Measurements from ENCODE around the gene LAMB1.
"Not testable (repeated sequence)": the region's sequence is repeated elsewhere in the genome, so short reads cannot be mapped to it uniquely, and the experiment has no call there.

The LAMB1 gene

GRCh38 chr7:107922886-107923285 lies 80.1 kb downstream of the LAMB1 start:
- in situ Hi-C loops (cut with MboI; ENCODE audit: low sequenced_read_pairs) = no loop called here

DNA sequence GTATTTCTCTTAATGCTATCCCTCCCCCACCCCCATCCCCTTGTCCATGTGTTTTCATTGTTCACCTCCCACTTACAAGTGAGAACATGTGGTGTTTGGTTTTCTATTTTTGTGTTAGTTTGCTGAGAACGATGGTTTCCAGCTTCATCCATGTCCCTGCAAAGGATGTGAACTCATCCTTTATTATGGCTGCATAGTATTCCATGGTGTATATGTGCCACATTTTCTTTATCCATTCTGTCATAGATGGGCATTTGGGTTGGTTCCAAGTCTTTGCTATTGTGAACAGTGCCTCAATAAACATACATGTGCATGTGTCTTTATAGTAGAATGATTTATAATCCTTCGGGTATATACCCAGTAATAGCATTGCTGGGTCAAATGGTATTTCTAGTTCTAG lies 81.1 kb downstream of the LAMB1 start:
- in situ Hi-C loops (cut with MboI; ENCODE audit: low sequenced_read_pairs) = not testable (repeated sequence)

DNA sequence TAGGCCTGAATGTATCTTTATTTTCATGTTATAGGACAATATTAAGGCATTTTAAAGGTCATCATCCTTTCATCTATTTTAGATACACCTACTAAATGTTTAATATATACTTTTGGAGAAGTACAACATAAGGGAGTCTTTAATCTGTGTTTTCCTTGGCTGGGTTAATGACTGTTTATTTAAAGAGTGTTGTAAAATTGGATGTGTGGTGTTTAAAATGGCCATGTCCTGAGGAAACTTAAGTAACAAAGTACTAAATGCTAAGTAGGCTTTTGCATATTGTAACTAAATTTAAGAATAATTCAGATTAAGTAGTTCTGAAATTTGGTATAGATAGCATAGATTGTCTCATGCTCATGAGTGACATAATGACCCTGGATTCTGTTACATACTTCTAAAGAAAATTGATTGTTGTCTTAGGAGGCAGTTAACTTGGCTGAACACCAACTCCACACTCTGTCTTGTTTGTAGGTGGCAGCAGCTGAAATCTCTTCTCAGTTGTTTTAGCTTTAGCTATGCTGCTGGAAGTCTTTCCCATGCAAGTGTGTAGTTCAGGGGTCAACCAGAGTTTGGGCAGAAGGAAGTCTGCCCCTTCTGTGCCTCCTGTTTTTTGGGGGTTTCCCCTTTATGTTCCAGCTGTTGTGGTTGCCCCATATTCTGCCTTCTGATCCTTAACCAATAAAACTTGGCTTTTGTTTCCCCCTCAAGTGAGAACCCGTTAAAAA lies 82.8 kb downstream of the LAMB1 start:
- in situ Hi-C loops (cut with MboI; ENCODE audit: low sequenced_read_pairs) = no loop called here

DNA sequence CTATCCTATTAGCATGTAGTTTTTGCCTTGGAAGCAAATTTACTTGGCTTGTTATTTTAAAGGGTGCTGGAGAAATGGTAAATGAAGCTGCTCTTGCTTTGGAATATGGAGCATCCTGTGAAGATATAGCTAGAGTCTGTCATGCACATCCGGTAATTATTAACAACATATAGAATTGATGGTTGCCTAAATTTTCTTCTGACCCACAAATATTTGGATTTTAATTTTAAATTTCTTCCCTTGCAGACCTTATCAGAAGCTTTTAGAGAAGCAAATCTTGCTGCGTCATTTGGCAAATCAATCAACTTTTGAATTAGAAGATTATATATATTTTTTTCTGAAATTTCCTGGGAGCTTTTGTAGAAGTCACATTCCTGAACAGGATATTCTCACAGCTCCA lies 84.0 kb downstream of the LAMB1 start:
- in situ Hi-C loops (cut with MboI; ENCODE audit: low sequenced_read_pairs) = no loop called here

DNA sequence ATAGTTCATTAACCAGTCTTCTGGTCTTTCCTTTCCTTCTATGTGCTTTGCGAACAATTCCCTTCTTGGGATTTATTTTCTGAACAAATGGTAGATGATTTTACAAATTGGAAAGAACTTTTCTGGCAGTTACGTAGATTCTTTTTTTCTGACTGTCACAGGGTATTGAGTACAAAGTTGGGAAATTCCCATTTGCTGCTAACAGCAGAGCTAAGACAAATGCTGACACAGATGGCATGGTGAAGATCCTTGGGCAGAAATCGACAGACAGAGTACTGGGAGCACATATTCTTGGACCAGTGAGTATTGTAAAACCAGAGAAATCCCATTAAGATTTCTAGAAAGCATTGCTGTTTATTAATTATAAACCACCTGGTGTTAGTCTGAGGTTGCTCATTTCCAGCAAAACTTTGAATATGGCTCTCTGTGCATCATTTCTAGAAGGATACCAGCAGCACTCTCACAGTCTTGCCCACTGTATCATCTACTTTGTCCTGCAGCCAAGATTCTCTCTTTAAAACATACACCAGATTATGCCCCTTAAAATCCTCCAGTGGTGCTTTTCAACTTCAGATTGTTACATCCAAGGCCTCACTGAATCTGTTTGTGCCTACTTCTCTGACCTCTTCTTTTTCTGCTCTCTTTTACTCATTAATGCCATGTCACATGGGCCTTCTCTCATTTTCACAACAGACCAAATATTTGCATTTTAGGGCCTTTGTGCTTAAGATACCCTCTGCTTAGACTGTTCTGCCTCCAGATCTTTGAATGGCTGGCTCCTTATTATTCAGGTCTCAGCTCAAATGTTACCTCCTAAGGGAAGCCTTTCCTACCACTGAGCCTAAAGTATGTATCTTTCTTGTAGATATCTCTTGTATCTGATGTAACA lies 85.0 kb downstream of the LAMB1 start:
- in situ Hi-C loops (cut with MboI; ENCODE audit: low sequenced_read_pairs) = no loop called here

DNA sequence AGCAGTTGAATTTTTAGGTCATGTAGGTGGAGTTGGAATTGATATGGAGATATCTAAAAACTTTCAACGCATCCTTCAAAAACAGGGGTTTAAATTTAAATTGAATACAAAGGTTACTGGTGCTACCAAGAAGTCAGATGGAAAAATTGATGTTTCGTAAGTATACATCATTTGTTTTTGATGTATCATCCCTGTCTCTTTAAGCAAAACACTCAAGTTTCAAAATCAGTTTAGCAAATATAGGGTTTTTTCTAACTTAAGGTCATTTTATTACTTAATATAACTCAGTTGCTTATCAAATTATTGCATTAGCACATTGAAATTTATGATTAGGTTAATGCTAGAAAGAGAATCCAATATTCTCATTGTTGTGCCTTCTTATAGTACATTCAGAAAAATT lies 87.4 kb downstream of the LAMB1 start:
- in situ Hi-C loops (cut with MboI; ENCODE audit: low sequenced_read_pairs) = no loop called here

GRCh38 chr7:107914831-107915230 lies 88.1 kb downstream of the LAMB1 start:
- in situ Hi-C loops (cut with MboI; ENCODE audit: low sequenced_read_pairs) = no loop called here

GRCh38 chr7:107913851-107914250 lies 89.1 kb downstream of the LAMB1 start:
- in situ Hi-C loops (cut with MboI; ENCODE audit: low sequenced_read_pairs) = no loop called here

GRCh38 chr7:107911981-107912380 lies 91.0 kb downstream of the LAMB1 start:
- in situ Hi-C loops (cut with MboI; ENCODE audit: low sequenced_read_pairs) = no loop called here

DNA sequence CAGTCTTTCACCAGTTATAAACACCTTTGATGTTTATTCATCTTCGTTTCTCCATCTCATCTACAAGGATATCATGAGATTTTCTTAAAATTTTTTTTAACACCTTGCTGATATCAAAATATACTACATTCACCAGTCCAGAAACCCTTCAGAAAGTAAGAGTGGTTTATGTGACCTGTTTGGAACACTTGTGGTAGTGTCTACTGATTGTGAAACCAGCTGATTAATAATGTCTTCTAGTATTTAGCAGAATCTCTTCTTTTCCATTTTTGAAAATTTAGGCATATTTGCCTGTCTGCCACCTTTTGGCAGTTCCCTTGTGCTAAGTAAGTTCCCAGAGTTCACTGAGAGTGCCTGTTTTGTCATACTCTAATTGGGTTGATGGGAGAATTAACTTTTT lies 93.5 kb downstream of the LAMB1 start:
- in situ Hi-C loops (cut with MboI; ENCODE audit: low sequenced_read_pairs) = no loop called here

GRCh38 chr7:107907790-107908189 lies 95.2 kb downstream of the LAMB1 start:
- in situ Hi-C loops (cut with MboI; ENCODE audit: low sequenced_read_pairs) = no loop called here

GRCh38 chr7:107902381-107902780 lies 100.6 kb downstream of the LAMB1 start:
- in situ Hi-C loops (cut with MboI; ENCODE audit: low sequenced_read_pairs) = no loop called here

GRCh38 chr7:107900496-107901015 lies 102.4 kb downstream of the LAMB1 start:
- in situ Hi-C loops (cut with MboI; ENCODE audit: low sequenced_read_pairs) = no loop called here

- in situ Hi-C loops (cut with MboI; ENCODE audit: low sequenced_read_pairs) = no loop called here
Observed at GRCh38 chr7:107898997-107899594, 103.9 kb downstream of the LAMB1 start.

DNA sequence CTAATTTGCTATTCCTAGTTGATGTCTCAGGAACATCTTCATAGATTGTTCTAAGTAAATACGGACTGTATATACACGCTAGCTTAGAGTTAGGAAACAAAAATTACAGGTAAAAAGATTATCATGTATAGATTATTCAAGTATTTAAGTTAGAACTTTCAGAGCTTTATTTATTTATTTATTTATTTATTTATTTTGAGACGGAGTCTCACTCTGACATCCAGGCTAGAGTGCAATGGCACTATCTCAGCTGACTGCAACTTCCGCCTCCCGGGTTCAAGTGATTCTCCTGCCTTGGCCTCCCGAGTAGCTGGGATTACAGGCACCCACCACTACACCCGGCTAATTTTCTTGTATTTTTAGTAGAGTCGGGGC lies 110.6 kb downstream of the LAMB1 start:
- in situ Hi-C loops (cut with MboI; ENCODE audit: low sequenced_read_pairs) = not testable (repeated sequence)

GRCh38 chr7:107891636-107892366 lies 111.2 kb downstream of the LAMB1 start:
- in situ Hi-C loops (cut with MboI; ENCODE audit: low sequenced_read_pairs) = no loop called here

DNA sequence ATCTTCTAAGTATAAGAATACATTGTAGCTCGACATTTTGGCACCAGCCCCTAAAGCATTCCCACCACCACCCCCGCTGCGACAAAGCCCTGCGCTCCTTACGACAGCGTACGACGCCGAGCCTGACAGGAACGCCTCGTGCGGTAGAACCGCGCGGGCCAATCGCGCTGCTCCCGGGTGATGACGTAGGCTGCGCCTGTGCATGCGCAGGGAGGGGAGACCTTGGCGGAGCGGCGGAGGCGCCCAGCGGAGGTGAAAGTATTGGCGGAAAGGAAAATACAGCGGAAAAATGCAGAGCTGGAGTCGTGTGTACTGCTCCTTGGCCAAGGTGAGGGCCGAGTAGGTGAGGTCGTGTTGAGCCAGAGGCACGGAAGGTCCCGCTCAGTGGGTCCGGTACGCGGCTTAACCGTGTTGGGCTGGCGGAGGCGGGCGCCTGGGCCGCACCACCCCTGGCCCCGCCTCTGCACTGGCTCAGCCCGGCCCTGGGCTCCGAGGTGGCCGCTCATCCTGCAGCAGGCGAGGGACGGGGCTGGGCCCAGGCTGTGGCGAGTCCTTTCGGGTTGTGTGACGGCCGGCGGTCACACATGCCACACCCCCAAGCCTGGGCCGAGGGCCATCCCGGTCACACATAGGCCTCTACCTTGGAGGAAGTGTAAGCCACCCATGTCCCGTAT lies 111.9 kb downstream of the LAMB1 start, which contains the start of gene DLD:
DLD (plus strand) TSS at position 222 of the 674 bp plus-strand sequence; CDS start at position 290, 68 bp downstream.
- in situ Hi-C loops (cut with MboI; ENCODE audit: low sequenced_read_pairs) = no loop called here

DNA sequence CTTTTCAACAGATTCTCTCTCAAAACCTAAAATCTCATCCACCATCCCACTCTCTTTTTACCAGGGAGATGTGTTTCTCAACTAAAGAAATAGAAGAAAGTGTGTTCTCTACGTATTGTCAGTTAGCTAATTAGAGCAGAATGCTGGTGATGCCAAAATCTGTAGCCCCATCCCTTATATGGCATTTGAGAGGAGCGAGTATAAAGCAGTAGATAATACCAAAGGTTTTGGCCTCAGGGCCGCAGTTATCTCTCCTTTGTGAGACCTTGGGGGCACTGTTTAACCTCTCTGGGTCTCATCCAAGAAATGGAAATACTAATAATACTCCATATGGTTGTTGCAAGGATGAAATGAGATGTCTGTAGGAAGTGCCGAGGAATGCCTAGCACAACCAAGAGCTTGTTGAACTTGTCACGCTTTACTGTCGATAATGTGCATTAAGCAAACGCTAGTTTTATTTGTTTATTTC lies 112.4 kb downstream of the LAMB1 start:
- in situ Hi-C loops (cut with MboI; ENCODE audit: low sequenced_read_pairs) = no loop called here

- in situ Hi-C loops (cut with MboI; ENCODE audit: low sequenced_read_pairs) = no loop called here
Observed at GRCh38 chr7:107889992-107890391, 113.0 kb downstream of the LAMB1 start.

DNA sequence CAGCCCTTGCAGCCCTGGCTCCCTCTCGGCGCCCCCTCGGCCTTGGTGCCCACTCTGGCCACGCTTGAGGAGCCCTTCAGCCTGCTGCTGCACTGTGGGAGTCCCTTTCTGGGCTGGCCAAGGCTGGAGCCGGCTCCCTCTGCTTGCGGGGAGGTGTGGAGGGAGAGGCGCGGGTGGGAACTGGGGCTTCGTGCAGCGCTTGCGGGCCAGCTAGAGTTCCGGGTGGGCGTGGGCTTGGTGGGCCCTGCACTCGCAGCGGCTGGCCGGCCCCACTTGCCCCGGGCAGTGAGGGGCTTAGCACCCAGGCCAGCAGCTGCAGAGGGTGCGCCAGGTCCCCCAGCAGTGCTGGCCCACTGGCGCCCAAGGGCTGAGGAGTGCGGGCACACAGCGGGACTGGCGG lies 115.1 kb downstream of the LAMB1 start:
- in situ Hi-C loops (cut with MboI; ENCODE audit: low sequenced_read_pairs) = not testable (repeated sequence)
